ENCODE data around the gene RNF39. TPM values are rescaled to one million over a fixed set of nuclear protein-coding genes. Genes with fewer than 3 reads are reported as not detected.

The RNF39 gene
- total RNA-seq, 1 donor from 2014 or later, result not detected

GRCh38 chr6:30077218-30077617 is 1.6 kb upstream of the RNF39 start:
- H3K9me3 Mint-ChIP-seq (ENCODE audit: unreplicated experiment), result no peaks in the 10 kb centered on the region
- no peak overlapping the region for H3K4me3 Mint-ChIP-seq (ENCODE audit: unreplicated experiment)
- H3K27ac Mint-ChIP-seq (ENCODE audit: unreplicated experiment), result no peak overlapping the region
- H3K36me3 Mint-ChIP-seq (ENCODE audit: low read depth, unreplicated experiment), result peaks cover 6% of the 10 kb centered on the region
- DNase-seq (ENCODE audit: low spot score), result no peak
- H3K27me3 Mint-ChIP-seq (ENCODE audit: unreplicated experiment), result peaks cover 29% of the 10 kb centered on the region
- no peak for TF ChIP-seq CTCF (IDR thresholded peaks at IDR 0.05; ENCODE audit: unreplicated experiment)
- H3K4me1 Mint-ChIP-seq (ENCODE audit: unreplicated experiment), result peaks cover 24% of the 10 kb centered on the region

- Mint-ChIP-seq H3K36me3 (ENCODE audit: low read depth, unreplicated experiment) (peaks cover 13% of the 10 kb centered on the region), H3K4me1 (ENCODE audit: unreplicated experiment) (peaks cover 31% of the 10 kb centered on the region), H3K27ac (ENCODE audit: unreplicated experiment) (no peak overlapping the region), H3K27me3 (ENCODE audit: unreplicated experiment) (peaks cover 36% of the 10 kb centered on the region), H3K9me3 (ENCODE audit: unreplicated experiment) (no peaks in the 10 kb centered on the region), H3K4me3 (ENCODE audit: unreplicated experiment) (peak overlapping the region; percentile 84)
- no peak for DNase-seq (ENCODE audit: low spot score)
- TF ChIP-seq CTCF (IDR thresholded peaks at IDR 0.05; ENCODE audit: unreplicated experiment), result peak; percentile 50
These were observed 492 bp upstream of the RNF39 start for GRCh38 chr6:30075790-30076732.

GRCh38 chr6:30074331-30075093 is 1.1 kb downstream of the RNF39 start:
- Mint-ChIP-seq H3K4me1 (ENCODE audit: unreplicated experiment) (peaks cover 38% of the 10 kb centered on the region), H3K4me3 (ENCODE audit: unreplicated experiment) (peak overlapping the region; percentile 81), H3K27ac (ENCODE audit: unreplicated experiment) (no peak overlapping the region), H3K36me3 (ENCODE audit: low read depth, unreplicated experiment) (peaks cover 22% of the 10 kb centered on the region), H3K9me3 (ENCODE audit: unreplicated experiment) (no peaks in the 10 kb centered on the region), H3K27me3 (ENCODE audit: unreplicated experiment) (peaks cover 35% of the 10 kb centered on the region)
- TF ChIP-seq CTCF (IDR thresholded peaks at IDR 0.05; ENCODE audit: unreplicated experiment), result no peak
- no peak for DNase-seq (ENCODE audit: low spot score)

GRCh38 chr6:30073489-30074235 is 1.9 kb downstream of the RNF39 start:
- TF ChIP-seq CTCF (IDR thresholded peaks at IDR 0.05; ENCODE audit: unreplicated experiment), result no peak
- H3K4me1 Mint-ChIP-seq (ENCODE audit: unreplicated experiment), result peaks cover 38% of the 10 kb centered on the region
- peak overlapping the region; percentile 65 for H3K4me3 Mint-ChIP-seq (ENCODE audit: unreplicated experiment)
- peaks cover 35% of the 10 kb centered on the region for H3K27me3 Mint-ChIP-seq (ENCODE audit: unreplicated experiment)
- peak overlapping the region; percentile 20 for H3K27ac Mint-ChIP-seq (ENCODE audit: unreplicated experiment)
- no peaks in the 10 kb centered on the region for H3K9me3 Mint-ChIP-seq (ENCODE audit: unreplicated experiment)
- H3K36me3 Mint-ChIP-seq (ENCODE audit: low read depth, unreplicated experiment), result peaks cover 25% of the 10 kb centered on the region
- no peak for DNase-seq (ENCODE audit: low spot score)
